Gastrocnemius medialis (tissue), 4 donors: ENCODE measurements around the gene TMEM238. TPM values are rescaled to one million over a fixed set of nuclear protein-coding genes. Genes with fewer than 3 reads are reported as not detected.

Source experiments
- total RNA-seq, 4 donors: library from RNA; depleted of rRNA; stranded (reverse); fragments of >200 nt; gene quantifications; one replicate each; pipeline versions ENCODE4 v1.1.0 to v1.2.3, GENCODE V29; 2016

Gene TMEM238
- total RNA-seq, 4 donors from 2014 or later, result 1.3 to 4.7 (median 2.1) TPM

Other genes with a start within 250 kb of the TMEM238 start
- gene TNNT1, start 235.1 kb downstream of the TMEM238 start, total RNA-seq, result 1,000 to 10,000 TPM; 2,342 to 9,166 (median 6,627) TPM
- 1 to 10 TPM; 1.6 to 6.2 (median 5.5) TPM for gene TNNI3, start 226.6 kb downstream of the TMEM238 start, total RNA-seq
- gene DNAAF3, start 217.7 kb downstream of the TMEM238 start, total RNA-seq, result under 1 TPM in 1 of 4 donors, not detected in 3; 0.39 TPM
- gene SYT5, start 204.0 kb downstream of the TMEM238 start, total RNA-seq, result not detected
- gene PTPRH, start 174.8 kb downstream of the TMEM238 start, total RNA-seq, result under 1 TPM; 0.39 to 0.56 (median 0.48) TPM
- gene TMEM86B, start 155.5 kb downstream of the TMEM238 start, total RNA-seq, result 1 to 10 TPM in 3 of 4 donors, under 1 TPM in 1; 0.87 to 5.0 (median 1.7) TPM
- gene PPP6R1, start 125.3 kb downstream of the TMEM238 start, total RNA-seq, result 10 to 100 TPM; 14.6 to 47.9 (median 39.6) TPM
- gene HSPBP1, start 104.2 kb downstream of the TMEM238 start, total RNA-seq, result 10 to 100 TPM; 18.5 to 41.7 (median 36.7) TPM
- gene BRSK1, start 100.3 kb downstream of the TMEM238 start, total RNA-seq, result not detected
- 1 to 10 TPM in 1 of 4 donors, under 1 TPM in 1, not detected in 2; 0.40 to 3.3 TPM for gene TMEM150B, start 59.0 kb downstream of the TMEM238 start, total RNA-seq
- 1 to 10 TPM; 2.5 to 5.4 (median 4.5) TPM for gene KMT5C, start 44.4 kb downstream of the TMEM238 start, total RNA-seq
- not detected for gene COX6B2, start 29.6 kb downstream of the TMEM238 start, total RNA-seq
- not detected for gene GARIN5B, start 21.0 kb downstream of the TMEM238 start, total RNA-seq
- under 1 TPM in 1 of 4 donors, not detected in 3; 0.66 TPM for gene IL11, start 13.8 kb downstream of the TMEM238 start, total RNA-seq
- gene TMEM190, start 7.5 kb downstream of the TMEM238 start, total RNA-seq, result not detected
- gene RPL28, start 1.6 kb upstream of the TMEM238 start, total RNA-seq, result 100 to 1,000 TPM; 123 to 278 (median 206) TPM
- gene UBE2S, start 23.5 kb upstream of the TMEM238 start, total RNA-seq, result 10 to 100 TPM in 3 of 4 donors, 1 to 10 TPM in 1; 7.7 to 14.6 (median 13.4) TPM
- gene SHISA7, start 59.0 kb upstream of the TMEM238 start, total RNA-seq, result not detected
- 100 to 1,000 TPM in 1 of 4 donors, 10 to 100 TPM in 3; 59.7 to 101 (median 88.7) TPM for gene ISOC2, start 77.3 kb upstream of the TMEM238 start, total RNA-seq
- gene C19orf85, start 80.5 kb upstream of the TMEM238 start, total RNA-seq, result not detected
- gene ZNF628, start 92.3 kb upstream of the TMEM238 start, total RNA-seq, result 10 to 100 TPM in 3 of 4 donors, 1 to 10 TPM in 1; 7.4 to 22.3 (median 14.1) TPM
- gene NAT14, start 100.9 kb upstream of the TMEM238 start, total RNA-seq, result 1 to 10 TPM in 2 of 4 donors, under 1 TPM in 2; 0.40 to 2.5 (median 1.1) TPM
- 1 to 10 TPM in 2 of 4 donors, under 1 TPM in 2; 0.53 to 2.2 (median 1.1) TPM for gene SSC5D, start 104.1 kb upstream of the TMEM238 start, total RNA-seq
- gene SBK2, start 152.8 kb upstream of the TMEM238 start, total RNA-seq, result 1 to 10 TPM in 3 of 4 donors, not detected in 1; 1.5 to 3.0 (median 1.6) TPM
- 10 to 100 TPM in 1 of 4 donors, 1 to 10 TPM in 3; 3.1 to 24.1 (median 6.8) TPM for gene SBK3, start 161.3 kb upstream of the TMEM238 start, total RNA-seq
- 10 to 100 TPM; 15.0 to 19.3 (median 16.8) TPM for gene ZNF579, start 196.6 kb upstream of the TMEM238 start, total RNA-seq
- gene FIZ1, start 215.2 kb upstream of the TMEM238 start, total RNA-seq, result 10 to 100 TPM in 1 of 4 donors, 1 to 10 TPM in 3; 6.8 to 11.2 (median 7.4) TPM
- gene ZNF524, start 216.0 kb upstream of the TMEM238 start, total RNA-seq, result 10 to 100 TPM; 35.6 to 61.7 (median 47.0) TPM
- 10 to 100 TPM; 10.3 to 23.4 (median 15.2) TPM for gene ZNF865, start 221.4 kb upstream of the TMEM238 start, total RNA-seq
- gene ZNF784, start 240.3 kb upstream of the TMEM238 start, total RNA-seq, result 1 to 10 TPM; 6.0 to 10.0 (median 8.2) TPM